GM23338 (cell line): ENCODE data around the gene HTT-AS.

Experiments
- CTCF ChIP-seq, 2 experiments: fragments of 200-600 bp in 1 of 2; sonication (generic) in 1 of 2; conservative IDR thresholded peaks; 2 replicates each; pipeline versions ENCODE4 v1.5.1 to v1.6.1; 2016 to 2017; ENCODE audit warnings: antibody characterized with exemption in 2 of 2, low read depth in 2 of 2, mild to moderate bottlenecking in 2 of 2, moderate library complexity in 1 of 2
- EZH2 ChIP-seq: fragments of 200-600 bp; sonication (generic); IDR thresholded peaks from one replicate; pipeline ENCODE4 v1.8.0; 2017; ENCODE audit warnings: antibody characterized with exemption, mild to moderate bottlenecking, low read depth; ENCODE audit not compliant: unreplicated experiment
- EZH2phosphoT487 ChIP-seq: fragments of 200-600 bp; sonication (generic); IDR thresholded peaks from one replicate; pipeline ENCODE4 v1.8.1; 2018; ENCODE audit warnings: antibody characterized with exemption; ENCODE audit not compliant: unreplicated experiment
- NANOG ChIP-seq: IDR thresholded peaks from 2 replicates; pipeline ENCODE4 v1.6.1; 2016; ENCODE audit warnings: antibody characterized with exemption, borderline replicate concordance
- POLR2AphosphoS5 ChIP-seq: IDR thresholded peaks from 2 replicates; pipeline ENCODE4 v1.6.1; 2016; ENCODE audit warnings: antibody characterized with exemption, low read depth
- REST ChIP-seq: IDR thresholded peaks from one replicate; pipeline ENCODE4 v1.6.1; 2018; ENCODE audit warnings: antibody characterized with exemption; ENCODE audit not compliant: unreplicated experiment
- STAT1 ChIP-seq: IDR thresholded peaks from one replicate; pipeline ENCODE4 v1.6.1; 2016; ENCODE audit warnings: antibody characterized with exemption; ENCODE audit not compliant: unreplicated experiment
- ZNF114 ChIP-seq: fragments of 250-450 bp; sonication (Bioruptor Pico); IDR thresholded peaks from 2 replicates; pipeline ENCODE4 v1.5.0; 2020; ENCODE audit warnings: mild to moderate bottlenecking, moderate library complexity

GRCh38 chr4:3065551-3065950 lies 8.8 kb downstream of the HTT-AS start:
- TF ChIP-seq EZH2 (no peak), POLR2AphosphoS5 (no peak), CTCF (conservative IDR thresholded peaks at IDR 0.05; ENCODE audit: low read depth in 2 of 2) (no peak), REST (no peak), EZH2phosphoT487 (no peak), STAT1 (no peak), NANOG (no peak), ZNF114 (CRISPR knock-in tag) (no peak)
